SKM-1 (cell line): ENCODE results near the gene STX1A.
"Not testable (repeated sequence)": the region's sequence is repeated elsewhere in the genome, so short reads cannot be mapped to it uniquely, and the experiment has no call there.

Source experiments
- DNase-seq: peaks from one replicate; lab custom pipeline; 2025; ENCODE audit not compliant: unreplicated experiment; lab: John Stamatoyannopoulos, UW

STX1A gene

GRCh38 chr7:73683788-73684693, 35.4 kb downstream of the STX1A start:
- DNase-seq, result no peak

- peak; percentile 83 for DNase-seq
Observed at GRCh38 chr7:73683056-73683787, 36.2 kb downstream of the STX1A start, which contains the start of the genes BUD23 and DNAJC30. TSS of gene BUD23 (plus strand) at chr7:73683597. CDS start at chr7:73683626, 29 bp downstream. TSS of gene DNAJC30 (minus strand) at chr7:73683453. CDS start at chr7:73683423, 30 bp downstream.

- DNase-seq, result no peak
Observed at GRCh38 chr7:73682745-73683055, 36.8 kb downstream of the STX1A start.

GRCh38 chr7:73681031-73681430, 38.4 kb downstream of the STX1A start:
- no peak for DNase-seq

GRCh38 chr7:73680501-73680900, 39.0 kb downstream of the STX1A start:
- DNase-seq, result no peak

GRCh38 chr7:73679709-73680108, 39.8 kb downstream of the STX1A start:
- DNase-seq, result no peak

GRCh38 chr7:73678862-73679261, 40.6 kb downstream of the STX1A start:
- DNase-seq, result no peak

GRCh38 chr7:73676062-73676461, 43.4 kb downstream of the STX1A start:
- not testable (repeated sequence) for DNase-seq

- no peak for DNase-seq
Observed at GRCh38 chr7:73674468-73675124, 44.9 kb downstream of the STX1A start.

GRCh38 chr7:73671857-73672445, 47.5 kb downstream of the STX1A start:
- no peak for DNase-seq

GRCh38 chr7:73671322-73671661, 48.2 kb downstream of the STX1A start:
- DNase-seq, result no peak

- no peak for DNase-seq
Observed at GRCh38 chr7:73669858-73670385, 49.5 kb downstream of the STX1A start.

GRCh38 chr7:73669288-73669701, 50.2 kb downstream of the STX1A start:
- DNase-seq, result no peak

- no peak for DNase-seq
Observed at GRCh38 chr7:73668886-73669230, 50.6 kb downstream of the STX1A start.

GRCh38 chr7:73668103-73668885, 51.2 kb downstream of the STX1A start:
- DNase-seq, result no peak

GRCh38 chr7:73667344-73668102, 51.9 kb downstream of the STX1A start, which contains the start of gene VPS37D:
TSS of gene VPS37D (plus strand) at chr7:73667831. CDS start at chr7:73667959, 128 bp downstream.
- DNase-seq, result peak; percentile 80

- no peak for DNase-seq
Observed at GRCh38 chr7:73663033-73663432, 56.4 kb downstream of the STX1A start.

- not testable (repeated sequence) for DNase-seq
Observed at GRCh38 chr7:73660594-73660993, 58.9 kb downstream of the STX1A start.

GRCh38 chr7:73659983-73660382, 59.5 kb downstream of the STX1A start:
- no peak for DNase-seq
